Sigmoid colon (tissue), 3 donors: ENCODE results near the gene GALM.

ENCODE experiments used
- CTCF ChIP-seq, 4 experiments: fragments of 450-650 bp in 3 of 4; fragments of 200-600 bp in 1 of 4; IDR thresholded peaks; one replicate each; pipeline ENCODE4 v1.5.1; 2016 to 2019; ENCODE audit warnings: antibody characterized with exemption in 4 of 4, mild to moderate bottlenecking in 3 of 4, moderate library complexity in 2 of 4
- POLR2A ChIP-seq, 2 donors: fragments of 450-650 bp; IDR thresholded peaks; one replicate each; pipeline ENCODE4 v1.6.1; 2016; ENCODE audit warnings: antibody characterized with exemption in 2 of 2, mild to moderate bottlenecking in 2 of 2, moderate library complexity in 2 of 2

- TF ChIP-seq CTCF (IDR thresholded peaks at IDR 0.05) (no peak), POLR2A (IDR thresholded peaks at IDR 0.05) (no peak)
Measured at GRCh38 chr2:38706846-38707345, 41.0 kb downstream of the GALM start.
